ENCODE data around the gene DMWD. TPM values are rescaled to one million over a fixed set of nuclear protein-coding genes. Genes with fewer than 3 reads are reported as not detected.

DMWD gene
- total RNA-seq, 1 experiment from 2014 or later: 57.5 TPM

DNA sequence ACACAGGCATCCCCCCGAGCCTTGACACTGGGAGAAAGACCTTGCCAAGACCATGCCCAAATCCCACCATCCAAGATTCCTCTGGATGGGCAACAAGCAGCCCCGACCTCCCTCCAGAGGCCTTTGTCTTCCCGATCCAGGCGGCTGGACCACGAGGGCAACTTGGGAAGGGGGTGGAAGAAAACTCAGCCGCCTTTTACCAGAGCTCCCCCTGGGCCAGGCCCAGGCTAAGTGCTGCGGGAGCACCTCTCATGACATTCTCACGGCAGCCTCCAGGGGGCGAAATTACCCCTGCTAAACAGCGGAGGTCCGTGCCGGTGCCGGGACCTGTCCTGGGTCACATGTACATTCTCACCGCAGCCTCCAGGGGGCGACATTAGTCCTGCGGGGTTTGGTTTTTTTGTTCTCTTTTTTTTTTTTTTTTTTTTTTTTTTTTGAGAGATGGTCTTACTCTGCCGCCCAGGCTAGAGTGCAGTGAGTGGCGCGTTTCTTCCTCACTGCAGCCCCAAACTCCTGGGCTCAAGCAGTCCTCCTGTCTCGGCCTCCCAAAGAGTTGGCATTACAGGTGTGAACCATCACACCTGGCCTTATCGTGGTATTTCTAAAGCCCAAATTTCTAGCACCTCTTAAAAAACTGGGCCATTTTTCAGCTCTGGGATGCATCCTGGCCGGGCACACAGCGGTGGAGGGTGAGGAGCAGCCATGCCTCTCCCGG, 24.5 kb upstream of the DMWD start:
- Mint-ChIP-seq H3K4me1 (ENCODE audit: insufficient read depth, unreplicated experiment) (no peaks in the 10 kb centered on the region), H3K36me3 (ENCODE audit: insufficient read depth, unreplicated experiment) (peaks cover 41% of the 10 kb centered on the region), H3K4me3 (ENCODE audit: unreplicated experiment) (no peak overlapping the region), H3K27ac (ENCODE audit: low read depth, unreplicated experiment) (no peak overlapping the region), H3K9me3 (ENCODE audit: unreplicated experiment) (no peaks in the 10 kb centered on the region), H3K27me3 (ENCODE audit: insufficient read depth, unreplicated experiment) (no peaks in the 10 kb centered on the region)
- POLR2A ChIA-PET: interaction anchor here (0.7 to 1.8 kb wide), 4 partner anchors 47 to 117 kb away, joined by 3 to 7 read pairs (median 3); partner anchors contain the start of gene SIX5
- intact Hi-C loops (cut with micrococcal nuclease): loop anchor here (1.0 to 5.0 kb wide), 2 partner anchors 66 to 250 kb away; no protein-coding TSS in a partner anchor
- TF ChIP-seq, protein P1, sequence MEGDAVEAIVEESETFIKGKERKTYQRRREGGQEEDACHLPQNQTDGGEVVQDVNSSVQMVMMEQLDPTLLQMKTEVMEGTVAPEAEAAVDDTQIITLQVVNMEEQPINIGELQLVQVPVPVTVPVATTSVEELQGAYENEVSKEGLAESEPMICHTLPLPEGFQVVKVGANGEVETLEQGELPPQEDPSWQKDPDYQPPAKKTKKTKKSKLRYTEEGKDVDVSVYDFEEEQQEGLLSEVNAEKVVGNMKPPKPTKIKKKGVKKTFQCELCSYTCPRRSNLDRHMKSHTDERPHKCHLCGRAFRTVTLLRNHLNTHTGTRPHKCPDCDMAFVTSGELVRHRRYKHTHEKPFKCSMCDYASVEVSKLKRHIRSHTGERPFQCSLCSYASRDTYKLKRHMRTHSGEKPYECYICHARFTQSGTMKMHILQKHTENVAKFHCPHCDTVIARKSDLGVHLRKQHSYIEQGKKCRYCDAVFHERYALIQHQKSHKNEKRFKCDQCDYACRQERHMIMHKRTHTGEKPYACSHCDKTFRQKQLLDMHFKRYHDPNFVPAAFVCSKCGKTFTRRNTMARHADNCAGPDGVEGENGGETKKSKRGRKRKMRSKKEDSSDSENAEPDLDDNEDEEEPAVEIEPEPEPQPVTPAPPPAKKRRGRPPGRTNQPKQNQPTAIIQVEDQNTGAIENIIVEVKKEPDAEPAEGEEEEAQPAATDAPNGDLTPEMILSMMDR (IDR thresholded peaks at IDR 0.05; ENCODE audit: unreplicated experiment): peak; percentile 96
- CTCF ChIA-PET: interaction anchor here (0.6 to 2.1 kb wide), 36 partner anchors 8 to 778 kb away, joined by 3 to 12 read pairs (median 4); no protein-coding TSS in a partner anchor
- peak; percentile 93 for DNase-seq (ENCODE audit: unreplicated experiment)
- BruUV-seq (replicated peaks): no TSS peak

- DNase-seq (ENCODE audit: unreplicated experiment): no peak
- no peak overlapping the region for H3K4me3 Mint-ChIP-seq (ENCODE audit: unreplicated experiment)
- ChIA-PET POLR2A (interaction anchor here (0.7 to 1.8 kb wide), 3 partner anchors 47 to 118 kb away, joined by 3 to 7 read pairs (median 3); partner anchors contain the start of gene SIX5), CTCF (interaction anchor here (0.6 to 2.1 kb wide), 30 partner anchors 8 to 440 kb away, joined by 3 to 12 read pairs (median 4); no protein-coding TSS in a partner anchor)
- H3K9me3 Mint-ChIP-seq (ENCODE audit: unreplicated experiment): no peaks in the 10 kb centered on the region
- H3K27me3 Mint-ChIP-seq (ENCODE audit: insufficient read depth, unreplicated experiment): no peaks in the 10 kb centered on the region
- H3K27ac Mint-ChIP-seq (ENCODE audit: low read depth, unreplicated experiment): no peak overlapping the region
- TF ChIP-seq, protein P1 (IDR thresholded peaks at IDR 0.05; ENCODE audit: unreplicated experiment): no peak
- intact Hi-C loops (cut with micrococcal nuclease): loop anchor here (1.0 to 5.0 kb wide), 2 partner anchors 67 to 251 kb away; no protein-coding TSS in a partner anchor
- peaks cover 34% of the 10 kb centered on the region for H3K36me3 Mint-ChIP-seq (ENCODE audit: insufficient read depth, unreplicated experiment)
- H3K4me1 Mint-ChIP-seq (ENCODE audit: insufficient read depth, unreplicated experiment): no peaks in the 10 kb centered on the region
- no TSS peak for BruUV-seq (replicated peaks)
These were observed 23.8 kb upstream of the DMWD start for GRCh38 chr19:45816236-45817009.

DNA sequence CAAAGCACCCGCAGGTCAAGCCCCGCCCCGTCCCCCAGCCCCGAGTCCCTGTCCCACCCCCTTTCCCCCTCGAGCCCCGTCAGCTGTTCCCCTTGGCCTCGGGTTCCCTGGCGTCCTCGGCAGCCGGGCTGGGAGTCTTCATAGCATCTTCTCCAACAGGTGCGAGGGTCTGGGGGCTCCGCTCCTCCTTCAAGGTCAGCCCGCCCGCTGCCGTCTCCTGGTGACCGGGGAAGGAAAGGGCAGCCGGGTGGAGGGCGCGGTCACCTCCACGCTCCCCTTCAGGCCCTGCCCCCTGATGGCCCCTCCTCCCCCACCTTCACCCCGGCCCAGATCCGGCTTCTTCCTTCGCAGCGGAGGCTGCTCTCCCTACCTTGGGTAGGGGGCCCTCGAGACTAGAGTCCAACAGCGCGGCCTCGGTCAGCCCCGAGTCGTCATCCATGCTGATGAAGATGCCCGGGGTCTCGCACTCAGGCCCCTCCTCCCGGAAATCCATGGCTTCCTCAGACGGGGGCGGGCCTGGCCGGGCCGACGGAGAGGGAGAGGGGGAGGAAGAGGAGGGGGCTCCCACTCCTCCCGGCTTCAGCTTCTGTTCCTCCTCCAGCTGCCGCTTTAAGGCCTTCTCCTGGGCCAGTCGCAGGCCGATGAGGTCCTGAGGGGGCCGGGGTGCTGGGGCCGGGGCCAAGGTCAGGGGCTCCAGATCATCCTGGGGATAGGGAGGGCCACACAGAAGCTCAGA, 23.0 kb upstream of the DMWD start:
- POLR2A ChIA-PET: no interaction called here
- DNase-seq (ENCODE audit: unreplicated experiment): no peak
- BruUV-seq (replicated peaks): TSS peak; percentile 35
- Mint-ChIP-seq H3K27ac (ENCODE audit: low read depth, unreplicated experiment) (no peak overlapping the region), H3K36me3 (ENCODE audit: insufficient read depth, unreplicated experiment) (peaks cover 29% of the 10 kb centered on the region), H3K9me3 (ENCODE audit: unreplicated experiment) (no peaks in the 10 kb centered on the region), H3K4me1 (ENCODE audit: insufficient read depth, unreplicated experiment) (peaks cover 2% of the 10 kb centered on the region), H3K27me3 (ENCODE audit: insufficient read depth, unreplicated experiment) (no peaks in the 10 kb centered on the region), H3K4me3 (ENCODE audit: unreplicated experiment) (no peak overlapping the region)
- TF ChIP-seq, protein P1 (IDR thresholded peaks at IDR 0.05; ENCODE audit: unreplicated experiment): no peak
- intact Hi-C loops (cut with micrococcal nuclease): loop anchor here (5.0 kb wide), 1 partner anchor 252 kb away; no protein-coding TSS in a partner anchor
- CTCF ChIA-PET: interaction anchor here (0.7 to 1.6 kb wide), 7 partner anchors 9 to 441 kb away, joined by 3 to 8 read pairs (median 4); no protein-coding TSS in a partner anchor
